G401 (cell line): ENCODE results near the gene LDHD. TPM values are rescaled to one million over a fixed set of nuclear protein-coding genes. Genes with fewer than 3 reads are reported as not detected.
"Not testable (repeated sequence)": the region's sequence is repeated elsewhere in the genome, so short reads cannot be mapped to it uniquely, and the experiment has no call there.

ENCODE experiments used
- DNase-seq: peaks from one replicate; pipeline ENCODE4 v3.0.0-alpha.2; 2015; ENCODE audit warnings: low spot score
- in situ Hi-C: cut with HindIII; loops from 2 replicates; pipeline ENCODE4 v1.10.0; 2016; ENCODE audit warnings: low sequenced_read_pairs, mixed read lengths
- total RNA-seq: library from RNA; depleted of rRNA; stranded (reverse); fragments of >200 nt; shearing (Covaris generic); gene quantifications from 2 replicates; pipeline ENCODE4 v1.2.3, GENCODE V29; 2014

LDHD gene
- total RNA-seq, 1 experiment from 2014 or later = 3.0 TPM

DNA sequence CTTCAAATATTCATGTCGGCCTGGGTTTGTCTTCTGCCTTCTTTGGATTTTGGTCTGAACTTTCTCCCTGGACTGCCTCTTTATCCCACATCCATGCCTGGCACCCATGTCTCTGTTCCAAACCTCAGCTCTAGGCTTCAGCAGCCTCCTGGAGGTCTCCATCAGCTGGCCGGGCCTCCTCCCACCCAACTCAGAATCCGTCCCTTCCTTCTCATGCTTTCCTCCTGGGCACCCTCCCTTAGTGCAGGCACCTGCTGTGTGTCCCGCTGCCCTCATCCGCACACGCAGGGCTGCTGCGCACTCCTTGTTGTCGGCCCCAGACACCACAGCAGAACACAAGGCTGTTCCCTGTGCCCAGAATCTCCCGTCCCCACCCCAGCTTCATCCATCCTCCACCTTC lies 14.0 kb downstream of the LDHD start:
- DNase-seq = no peak
- in situ Hi-C loops = no loop called here

DNA sequence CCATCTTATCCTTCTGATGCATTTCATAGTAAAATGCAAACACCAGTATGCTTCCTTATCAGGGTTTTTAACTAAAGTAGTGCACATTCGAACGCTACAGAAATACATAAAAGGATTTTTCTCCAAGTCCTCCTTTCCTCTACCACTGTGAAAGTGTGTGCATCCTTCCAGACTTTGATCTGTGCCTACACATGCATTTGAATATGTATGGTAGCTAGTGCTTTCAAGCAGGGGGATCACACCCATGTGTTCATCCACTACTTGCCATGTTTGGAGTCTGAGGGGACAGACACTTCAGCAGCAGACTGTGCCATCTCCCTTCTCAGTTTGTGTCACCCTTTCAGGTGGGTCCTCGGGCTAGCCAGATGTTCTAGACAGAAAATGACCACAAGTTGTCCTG lies 14.9 kb downstream of the LDHD start:
- in situ Hi-C loops = no loop called here
- no peak for DNase-seq

DNA sequence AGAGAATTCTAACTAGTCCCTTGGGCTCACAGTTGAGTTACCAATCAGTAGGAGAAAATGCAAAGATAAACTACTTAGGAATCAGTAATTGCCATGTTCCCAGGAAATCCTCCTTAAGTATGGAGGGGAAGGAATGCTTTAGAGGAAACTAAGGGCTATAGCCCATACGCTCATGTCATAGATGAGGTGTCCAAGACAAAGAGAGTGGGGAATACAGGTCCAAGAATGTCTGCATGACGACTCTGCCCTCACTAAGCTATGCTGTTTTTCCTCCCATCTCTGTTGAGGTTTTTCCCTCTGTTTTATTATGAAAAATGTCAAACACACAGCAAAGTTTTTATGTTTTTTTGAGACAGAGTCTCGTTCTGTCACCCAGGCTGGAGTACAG lies 16.0 kb downstream of the LDHD start:
- in situ Hi-C loops = no loop called here

DNA sequence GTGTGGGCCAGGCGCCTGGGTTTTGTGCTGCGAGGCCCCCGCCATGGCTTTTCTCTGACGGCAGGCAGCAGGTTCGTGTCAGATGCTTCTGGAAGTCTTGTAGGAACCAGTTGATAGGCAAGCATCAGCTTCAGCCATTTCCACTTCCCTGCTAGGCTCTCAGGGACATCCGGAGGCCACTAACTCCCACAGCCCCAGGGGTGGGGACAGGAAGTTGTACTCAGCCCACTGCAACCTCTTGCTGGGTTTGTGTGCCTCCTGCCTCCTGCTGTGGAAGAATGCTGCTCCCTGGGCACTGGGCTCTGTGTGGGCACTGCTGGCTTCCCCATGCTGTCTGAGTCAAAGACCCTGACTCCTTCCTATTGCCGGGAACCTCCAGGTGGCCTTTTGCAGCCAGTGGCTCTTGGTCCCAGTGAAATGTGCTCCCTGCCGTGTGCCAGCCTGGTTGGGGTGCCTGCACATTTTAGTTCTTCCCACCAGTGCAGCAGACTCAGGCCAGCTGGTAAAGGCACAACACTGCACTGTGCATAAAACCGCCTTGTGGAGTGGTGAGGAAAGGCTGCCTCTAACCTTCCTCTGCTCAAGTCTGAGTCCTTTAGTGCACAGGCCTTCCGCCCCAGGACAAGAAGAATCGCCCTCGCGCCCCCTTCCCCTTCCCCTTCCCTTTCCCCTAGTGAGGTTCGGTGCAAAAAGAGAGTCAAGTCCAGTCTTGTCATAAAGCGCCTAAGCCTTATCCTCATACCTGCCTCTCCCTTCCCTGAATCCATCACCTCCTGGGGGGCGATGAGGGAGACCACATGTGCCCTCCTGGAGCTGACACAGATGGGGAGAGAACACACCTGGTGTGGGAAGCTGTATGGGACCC lies 16.6 kb downstream of the LDHD start:
- no peak for DNase-seq
- in situ Hi-C loops = no loop called here

More for the DNA sequence above, 16.0 kb downstream of the LDHD start:
- DNase-seq = no peak

DNA sequence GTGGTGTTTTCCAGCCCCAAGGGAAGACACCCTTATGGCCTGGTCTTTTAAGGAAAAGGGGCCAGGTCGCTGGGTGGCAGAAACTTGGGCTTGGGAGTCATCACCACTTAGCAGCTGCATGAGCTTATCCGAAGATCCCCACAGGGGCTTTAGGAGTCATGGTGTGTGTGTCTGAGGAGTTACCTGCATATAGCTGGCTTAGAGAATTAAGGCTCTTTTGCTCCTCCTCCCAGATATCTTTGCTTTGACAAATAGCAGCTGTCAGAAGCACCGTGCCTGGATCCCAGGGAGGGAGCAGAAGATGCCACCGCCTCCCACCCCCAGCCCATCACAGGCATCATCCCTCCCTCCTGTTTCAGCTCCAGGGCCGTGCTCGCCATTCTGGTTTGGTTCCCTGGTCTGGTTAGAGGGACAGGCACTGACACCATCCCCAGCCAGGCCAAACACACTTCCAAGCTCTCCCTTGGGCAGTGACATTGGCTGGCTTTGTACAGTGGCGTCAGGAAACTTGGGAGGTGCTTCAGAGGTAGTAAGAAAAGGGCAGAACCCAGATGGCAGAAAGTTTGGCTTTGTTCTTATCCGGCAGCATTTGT lies 17.4 kb downstream of the LDHD start:
- no peak for DNase-seq
- in situ Hi-C loops = no loop called here

DNA sequence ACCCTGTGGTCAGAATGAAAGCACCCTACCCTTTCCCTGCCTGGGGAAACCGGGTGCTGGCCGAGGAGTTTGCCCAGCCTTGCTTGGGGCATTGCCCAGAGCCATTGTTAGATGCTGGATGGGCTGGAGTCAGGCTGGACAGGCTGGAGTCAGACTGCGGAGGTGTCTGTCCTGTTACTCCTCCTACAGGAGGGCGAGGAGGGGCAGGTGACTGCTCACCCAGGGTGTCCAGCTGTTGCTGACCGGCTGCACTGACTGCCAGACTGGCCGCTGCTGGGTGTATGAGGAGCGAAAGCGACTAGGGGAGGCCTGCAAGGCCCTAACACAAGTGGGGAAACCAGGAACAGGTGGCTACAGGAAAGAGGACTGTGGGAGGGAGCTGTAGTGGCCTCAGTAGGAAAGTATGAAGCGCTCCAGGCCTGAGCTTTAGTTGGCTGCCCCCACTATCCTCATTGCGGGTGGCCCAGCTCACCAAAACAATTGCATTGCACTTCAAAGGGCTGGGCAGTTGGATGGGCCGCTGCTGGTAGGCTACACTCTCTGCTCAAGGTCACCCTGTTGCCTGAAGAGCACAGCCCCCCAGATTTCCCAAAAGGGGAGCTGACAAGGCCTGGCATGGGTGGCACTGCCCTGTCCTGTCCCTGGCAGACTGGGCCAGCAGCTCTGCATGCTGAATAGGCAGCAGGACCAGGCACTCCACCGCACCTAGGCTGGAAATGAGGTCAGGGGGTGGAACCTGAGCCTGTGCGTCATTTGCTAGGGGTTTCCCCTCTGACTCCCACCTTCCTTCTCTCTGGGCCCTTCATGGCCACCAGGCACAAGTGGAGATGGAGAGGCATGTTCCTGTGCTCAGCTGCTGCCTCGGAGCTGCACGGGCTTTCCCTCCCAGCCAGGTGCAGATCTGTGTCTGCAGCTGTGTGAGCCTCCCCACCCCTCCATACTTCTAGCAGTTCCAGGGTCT lies 18.4 kb downstream of the LDHD start:
- in situ Hi-C loops = no loop called here
- no peak for DNase-seq

DNA sequence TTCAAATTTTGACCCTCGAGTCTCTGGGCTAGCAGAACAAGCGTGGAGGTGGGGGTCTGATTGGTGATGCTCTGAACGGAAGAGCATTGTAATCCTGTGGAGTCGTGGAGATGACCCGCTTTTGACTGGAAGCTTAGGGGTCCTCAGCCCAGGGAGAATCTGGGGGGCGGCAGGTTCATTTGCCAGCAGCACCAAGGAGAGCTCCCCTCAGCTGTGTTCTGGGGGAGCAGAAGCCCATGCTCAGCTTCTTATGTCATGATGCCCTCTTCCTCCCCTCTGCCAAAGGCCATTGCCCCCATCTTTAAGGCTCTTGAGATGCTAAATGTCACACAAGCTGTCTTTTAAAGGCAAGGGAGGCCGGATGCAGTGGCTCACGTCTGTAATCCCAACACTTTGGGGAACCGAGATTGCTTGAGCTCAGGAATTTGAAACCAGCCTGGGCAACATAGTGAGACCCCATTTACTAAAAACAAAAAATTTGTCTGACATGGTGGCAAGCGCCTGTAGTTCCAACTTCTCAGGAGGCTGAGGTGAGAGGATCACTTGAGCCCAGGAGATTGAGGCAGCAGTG lies 19.3 kb downstream of the LDHD start:
- no peak for DNase-seq
- in situ Hi-C loops = no loop called here

DNA sequence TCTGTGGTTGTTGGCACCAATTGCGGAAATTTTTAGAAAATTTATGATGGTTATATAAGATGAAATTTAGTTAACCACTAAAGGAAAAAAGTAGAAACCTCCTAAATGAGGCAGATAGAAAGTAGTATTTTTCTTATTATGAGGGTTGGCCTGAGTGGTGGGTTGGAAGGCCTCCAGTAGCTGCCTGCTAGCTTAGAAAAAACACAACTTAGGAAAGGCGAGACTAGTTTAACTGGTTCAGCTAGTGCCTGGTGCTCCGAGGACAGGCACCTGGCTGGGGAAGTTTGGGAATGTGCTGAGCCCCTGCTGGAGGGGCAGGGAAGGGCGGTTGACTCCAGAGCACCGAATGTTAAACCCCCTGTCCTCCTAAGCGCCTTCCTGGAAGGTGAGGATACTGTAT lies 19.9 kb downstream of the LDHD start:
- in situ Hi-C loops = no loop called here
- DNase-seq = no peak

DNA sequence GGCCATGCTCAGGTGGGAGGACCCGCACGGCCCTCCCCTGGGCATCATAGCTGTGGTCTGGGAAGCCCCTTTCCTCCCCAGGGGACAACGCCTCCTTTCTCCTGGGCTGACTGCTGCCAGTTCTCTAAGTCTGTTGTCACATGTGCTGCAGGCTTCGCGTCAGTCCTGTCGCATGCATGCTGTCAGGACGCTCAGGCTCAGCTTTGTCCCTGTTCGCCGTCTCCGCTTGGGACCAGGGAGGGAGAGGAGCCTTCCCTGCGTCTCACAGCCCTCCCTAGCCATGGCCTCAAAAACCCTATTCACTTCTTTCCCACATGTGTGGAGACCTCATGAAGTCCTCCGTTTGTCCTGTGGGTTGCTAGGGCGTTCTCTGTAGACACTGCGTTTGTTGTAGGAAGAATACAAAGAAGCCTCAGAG lies 21.4 kb downstream of the LDHD start:
- no peak for DNase-seq
- in situ Hi-C loops = no loop called here

DNA sequence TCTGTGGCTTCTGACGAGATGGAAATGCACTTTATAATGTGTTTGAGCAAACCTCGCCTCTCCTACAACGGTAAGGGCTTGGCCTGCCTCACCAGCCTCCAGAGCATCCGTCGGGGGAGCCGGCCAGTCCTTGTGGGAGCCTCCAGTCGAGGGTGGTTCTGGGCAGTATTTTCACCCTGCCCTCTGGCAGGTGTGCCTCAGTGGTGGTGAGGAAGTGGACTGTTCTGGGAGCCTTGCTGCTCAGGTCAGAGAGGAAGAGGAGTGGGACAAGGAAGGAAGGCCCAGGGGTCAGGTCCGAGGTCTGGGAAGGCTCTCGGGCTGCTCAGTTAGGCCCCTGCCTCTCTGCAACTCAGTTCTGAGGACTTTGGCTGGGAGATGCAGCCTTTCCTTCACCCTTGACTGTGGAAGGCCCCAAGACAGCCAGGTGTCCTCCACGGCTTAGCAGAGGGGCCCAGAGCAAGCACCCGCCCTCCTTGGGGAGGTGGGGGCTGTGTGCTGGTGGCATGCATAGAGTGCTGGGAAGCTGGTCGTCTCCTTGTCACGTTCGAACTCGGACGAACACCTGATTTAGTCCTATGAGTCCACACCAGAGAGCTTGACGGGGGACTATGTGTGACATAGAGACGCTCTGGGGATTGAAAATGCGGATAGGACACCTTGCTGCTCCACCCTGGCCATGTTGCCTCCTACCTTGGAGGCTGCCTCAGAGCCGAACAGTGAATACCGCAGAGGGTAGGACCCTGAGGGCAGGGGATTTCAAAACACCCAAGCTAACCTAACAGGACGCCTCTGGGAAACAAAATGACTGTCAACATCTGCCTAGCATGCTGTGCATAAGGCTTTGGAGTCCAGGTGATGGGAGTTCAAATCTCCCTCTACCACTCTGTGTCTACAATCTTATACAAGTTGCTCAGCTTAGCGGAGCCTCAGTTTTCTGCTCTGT lies 22.7 kb downstream of the LDHD start:
- no peak for DNase-seq
- in situ Hi-C loops = no loop called here

DNA sequence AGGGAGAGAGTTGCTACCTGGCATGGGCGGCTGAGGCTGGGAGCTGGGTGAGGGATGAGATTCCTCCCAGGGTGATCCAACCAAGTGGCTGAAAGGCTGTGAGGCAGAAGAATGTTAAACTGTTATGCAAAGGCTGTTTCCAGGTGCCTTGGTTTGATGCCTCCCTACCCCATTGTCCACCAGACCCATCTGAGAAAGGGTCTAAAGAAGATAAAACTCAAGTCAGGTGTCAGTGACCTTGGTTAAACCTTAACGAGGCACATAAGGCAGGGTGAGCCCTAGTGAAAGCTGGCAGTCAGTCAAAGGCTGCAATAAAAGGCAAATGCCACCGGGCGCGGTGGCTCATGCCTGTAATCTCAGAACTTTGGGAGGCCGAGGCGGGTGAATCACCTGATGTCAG lies 23.8 kb downstream of the LDHD start:
- no peak for DNase-seq

DNA sequence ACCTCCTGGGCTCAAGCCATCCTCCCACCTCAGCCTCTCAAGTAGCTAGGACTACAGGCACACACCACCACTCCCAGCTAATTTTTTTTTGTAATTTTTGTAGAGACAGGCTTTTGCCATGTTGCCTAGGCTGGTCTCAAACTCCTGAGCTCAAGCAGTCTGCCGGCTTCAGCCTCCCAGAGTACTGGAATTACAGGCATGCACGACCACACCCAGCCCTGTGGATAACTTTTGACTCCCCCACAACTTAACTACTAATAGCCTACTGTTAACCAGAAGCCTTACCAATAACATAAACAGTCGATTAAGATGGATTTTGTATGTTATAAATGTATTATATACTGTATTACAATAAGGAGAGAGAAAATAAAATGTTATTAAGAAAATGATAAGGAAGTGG lies 25.0 kb downstream of the LDHD start:
- in situ Hi-C loops = not testable (repeated sequence)

More for the DNA sequence above, 23.8 kb downstream of the LDHD start:
- in situ Hi-C loops = no loop called here

DNA sequence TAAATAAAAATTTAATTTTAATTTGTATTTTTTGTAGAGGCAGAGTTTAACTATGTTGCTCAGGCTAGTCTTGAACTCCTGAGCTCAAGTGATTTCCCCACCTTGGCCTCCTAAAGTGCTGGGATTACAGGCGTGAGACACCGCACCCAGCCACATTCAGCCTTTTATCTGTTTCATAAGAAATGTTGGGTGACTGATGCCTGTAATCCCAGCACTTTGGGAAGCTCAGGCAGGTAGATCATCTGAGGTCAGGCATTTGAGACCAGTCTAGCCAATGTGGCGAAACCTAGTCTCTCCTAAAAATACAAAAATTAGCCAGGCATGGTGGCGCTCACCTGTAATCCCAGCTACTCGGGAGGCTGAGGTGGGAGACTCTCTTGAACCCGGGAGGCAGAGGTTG lies 25.7 kb downstream of the LDHD start:
- in situ Hi-C loops, DNase-seq: not testable (repeated sequence)

More for the DNA sequence above, 25.0 kb downstream of the LDHD start:
- not testable (repeated sequence) for DNase-seq

DNA sequence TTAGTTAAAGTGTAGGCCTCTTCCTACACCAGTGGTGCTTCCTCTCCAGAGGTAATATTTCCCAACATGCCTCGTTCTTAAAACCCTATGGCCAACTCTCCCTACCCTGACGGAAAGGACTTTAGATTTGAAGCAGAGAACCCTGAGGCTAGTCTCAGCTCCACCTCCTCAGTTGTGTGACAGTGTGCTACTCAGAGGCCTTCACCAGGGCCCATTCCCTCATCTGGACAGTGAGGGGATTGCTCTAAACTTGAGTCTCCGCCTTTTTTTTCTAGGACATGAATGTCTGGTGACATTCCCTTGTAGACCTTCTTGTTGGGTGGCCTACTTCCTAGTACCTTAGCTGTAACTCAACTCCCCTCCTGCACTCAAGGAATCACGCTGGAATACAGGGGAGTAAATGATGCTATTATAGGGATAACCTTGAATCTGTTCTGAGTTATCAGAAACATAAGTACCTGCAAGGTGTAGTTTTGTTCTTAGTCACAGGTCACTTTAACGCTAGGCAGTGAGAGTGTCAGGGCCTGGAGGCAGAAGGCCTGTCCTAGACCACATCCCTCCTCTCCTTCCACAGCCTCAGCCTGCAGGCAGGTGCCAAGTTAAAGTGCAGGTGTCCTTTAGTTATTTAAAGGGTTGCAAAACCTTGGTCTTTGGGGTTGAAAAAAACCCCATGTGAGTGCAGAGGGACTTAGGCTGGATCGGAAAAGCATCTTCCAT lies 26.9 kb downstream of the LDHD start:
- no peak for DNase-seq

DNA sequence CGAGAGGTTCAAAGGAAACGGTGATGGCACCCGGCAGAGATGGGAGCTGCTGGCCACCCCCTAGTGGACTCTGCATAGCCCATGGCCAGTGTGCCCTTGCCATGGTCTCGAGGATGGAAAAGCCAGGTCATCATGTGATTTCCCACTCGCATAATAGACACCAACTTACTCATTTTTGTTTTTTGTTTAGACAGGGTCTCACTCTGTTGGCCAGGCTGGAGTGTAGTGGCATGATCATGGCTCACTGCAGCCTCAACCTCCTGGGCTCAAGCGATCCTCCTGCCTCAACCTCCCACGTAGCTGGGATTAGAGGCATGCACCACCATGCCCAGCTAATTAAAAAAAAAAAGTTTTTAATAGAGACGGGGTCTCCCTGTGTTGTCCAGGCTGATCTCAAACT lies 27.6 kb downstream of the LDHD start:
- no peak for DNase-seq
- in situ Hi-C loops = no loop called here

More for the DNA sequence above, 26.9 kb downstream of the LDHD start:
- in situ Hi-C loops = no loop called here

DNA sequence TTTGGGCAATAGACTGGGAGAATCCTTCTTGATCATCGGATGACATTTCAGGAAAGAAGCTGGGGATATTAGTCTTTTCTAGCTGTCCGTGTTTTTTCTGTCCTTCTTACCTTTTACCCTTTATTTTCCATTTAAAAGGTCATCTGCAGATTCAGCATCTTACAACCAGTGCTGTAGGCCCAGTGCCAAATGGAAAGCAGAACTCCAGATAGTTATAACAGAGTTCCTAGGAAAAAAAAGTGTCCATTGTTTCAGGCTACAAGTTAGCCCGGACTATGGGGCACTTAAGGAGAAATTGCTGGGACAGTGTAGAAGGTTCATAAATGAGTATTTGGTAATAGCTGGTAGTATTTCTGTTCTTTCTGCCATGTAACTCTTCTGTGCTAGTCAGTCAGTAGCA lies 28.4 kb downstream of the LDHD start:
- DNase-seq = no peak
- in situ Hi-C loops = no loop called here

DNA sequence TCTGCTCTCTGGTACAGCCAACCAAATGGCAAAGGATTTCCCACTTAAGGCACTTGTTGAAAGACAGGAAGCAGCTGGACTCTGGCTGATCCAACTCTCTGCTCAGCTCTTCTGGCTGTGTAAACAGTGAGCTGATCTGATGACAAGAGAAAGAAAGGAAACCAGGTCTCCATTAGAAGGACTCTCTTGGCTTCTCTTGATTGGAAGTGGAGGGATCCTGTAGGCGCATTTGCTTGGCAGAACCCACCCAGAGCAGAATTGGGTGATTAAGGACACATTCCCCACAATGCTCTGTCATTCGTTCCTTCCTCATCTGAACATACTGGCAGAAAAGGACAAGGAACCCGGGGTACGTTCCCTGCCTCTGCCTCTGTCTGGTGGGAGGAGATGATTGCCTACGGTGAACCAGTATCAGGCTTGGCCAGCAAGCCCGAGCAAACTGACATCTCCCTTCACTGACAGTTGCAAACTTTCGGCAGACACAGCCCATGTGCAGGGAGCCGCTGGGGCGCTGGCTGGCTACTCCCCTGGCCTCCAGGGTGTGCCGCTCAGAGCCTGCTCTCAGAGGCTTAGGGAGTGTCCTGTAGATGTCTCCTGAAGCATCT lies 29.1 kb downstream of the LDHD start:
- in situ Hi-C loops = no loop called here
- no peak for DNase-seq
